H1 (cell line): ENCODE data around the gene NAB1. TPM values are rescaled to one million over a fixed set of nuclear protein-coding genes. Genes with fewer than 3 reads are reported as not detected.

ENCODE experiments used
- CTCF ChIA-PET: fragments of 300-600 bp; sonication (Branson Sonifier 250); formaldehyde crosslinking; loops from one replicate; lab custom pipeline; 2021; ENCODE audit not compliant: partially characterized antibody; lab: Charles Lee
- POLR2A ChIA-PET: fragments of 300-600 bp; sonication (Branson Sonifier 250); formaldehyde crosslinking; loops from one replicate; lab custom pipeline; 2021; ENCODE audit warnings: inconsistent platforms; ENCODE audit not compliant: partially characterized antibody; lab: Charles Lee
- DNase-seq, 2 experiments: peaks; one replicate each; pipeline versions ENCODE4 v3.0.0 to v3.0.0-alpha.2; 2010 to 2022; ENCODE audit warnings: low spot score in 2 of 2, low read depth in 1 of 2, mixed read lengths in 1 of 2
- FAIRE-seq: peaks from 2 replicates; lab custom pipeline; 2011; peaks lifted over from hg19 to GRCh38; lab: Jason Lieb, UNC
- H2AFZ ChIP-seq: 2 replicates; pipeline ENCODE4 v1.8.1; 2012; ENCODE audit warnings: low read length, inconsistent platforms
- H2AK5ac ChIP-seq: 2 replicates; pipeline ENCODE4 v1.6.1; 2013; ENCODE audit warnings: low read depth, low read length
- H2BK120ac ChIP-seq: replicated peaks from 2 replicates; pipeline ENCODE3; 2013; ENCODE audit warnings: low read depth, low read length, inconsistent platforms
- H2BK12ac ChIP-seq: 2 replicates; pipeline ENCODE4 v1.6.1; 2013; ENCODE audit warnings: low read depth, low read length
- H2BK15ac ChIP-seq: 2 replicates; pipeline ENCODE4 v1.6.1; 2013; ENCODE audit warnings: low read length
- H2BK20ac ChIP-seq: 2 replicates; pipeline ENCODE4 v1.6.1; 2013; ENCODE audit warnings: low read length
- H2BK5ac ChIP-seq: 2 replicates; pipeline ENCODE4 v1.6.1; 2013; ENCODE audit warnings: low read depth, low read length
- H3K14ac ChIP-seq: 2 replicates; pipeline ENCODE4 v1.6.1; 2013; ENCODE audit warnings: inconsistent platforms; ENCODE audit not compliant: insufficient read length
- H3K18ac ChIP-seq: 2 replicates; pipeline ENCODE4 v1.6.1; 2013; ENCODE audit warnings: low read length; ENCODE audit errors: extremely low read depth
- H3K23ac ChIP-seq: 2 replicates; pipeline ENCODE4 v1.6.1; 2013; ENCODE audit warnings: inconsistent platforms; ENCODE audit not compliant: insufficient read length
- H3K23me2 ChIP-seq: 2 replicates; pipeline ENCODE4 v1.6.1; 2013; ENCODE audit warnings: low read depth, low read length
- H3K27ac ChIP-seq: 2 replicates; pipeline ENCODE4 v1.6.1; 2011; ENCODE audit warnings: low read depth, low read length, inconsistent platforms
- H3K27me3 ChIP-seq, 4 experiments: replicated peaks in 1 of 4; 1 replicate in 1 of 4; 2 replicates in 3 of 4; pipeline versions ENCODE4 v1.6.1 to v1.8.1; 2011 to 2013; ENCODE audit warnings: low read length in 3 of 4, mild to moderate bottlenecking in 3 of 4, inconsistent platforms in 2 of 4, mixed read lengths in 2 of 4, moderate library complexity in 1 of 4; ENCODE audit not compliant: control insufficient read depth in 3 of 4, insufficient read depth in 3 of 4; ENCODE audit errors: extremely low read depth in 1 of 4
- H3K36me3 ChIP-seq, 4 experiments: 2 replicates each; pipeline versions ENCODE4 v1.6.1 to v1.8.1; 2011 to 2013; ENCODE audit warnings: mild to moderate bottlenecking in 4 of 4, low read length in 3 of 4, moderate library complexity in 2 of 4, control low read depth in 1 of 4, inconsistent platforms in 1 of 4; ENCODE audit not compliant: insufficient read depth in 4 of 4, control insufficient read depth in 2 of 4
- H3K4ac ChIP-seq: replicated peaks from 2 replicates; pipeline ENCODE3; 2013; ENCODE audit warnings: low read length, low read depth, mixed read lengths, inconsistent platforms; ENCODE audit not compliant: insufficient read length
- H3K4me1 ChIP-seq, 4 experiments: replicated peaks in 1 of 4; 1 replicate in 1 of 4; 2 replicates in 3 of 4; pipeline versions ENCODE4 v1.6.1 to v1.8.1; 2011 to 2013; ENCODE audit warnings: low read length in 3 of 4, inconsistent platforms in 2 of 4, mixed read lengths in 1 of 4; ENCODE audit not compliant: insufficient read depth in 4 of 4, control insufficient read depth in 3 of 4
- H3K4me2 ChIP-seq, 2 experiments: 2 replicates each; pipeline versions ENCODE4 v1.6.1 to v1.8.1; 2011 to 2013; ENCODE audit warnings: low read depth in 2 of 2, low read length in 2 of 2, control low read depth in 1 of 2, inconsistent platforms in 1 of 2, mild to moderate bottlenecking in 1 of 2; ENCODE audit not compliant: insufficient read depth in 1 of 2
- H3K4me3 ChIP-seq, 4 experiments: fragments of 200-600, 300-600 bp in 1 of 4; sonication (generic), shearing (Covaris generic), sonication (Bioruptor Twin) in 1 of 4; 2 replicates each; pipeline versions ENCODE4 v1.5.1 to v1.8.1; 2011 to 2016; ENCODE audit warnings: low read length in 4 of 4, low read depth in 3 of 4, control low read depth in 2 of 4, inconsistent platforms in 2 of 4, mild to moderate bottlenecking in 2 of 4, mixed read lengths in 1 of 4, moderate library complexity in 1 of 4; ENCODE audit not compliant: insufficient read depth in 2 of 4; ENCODE audit errors: extremely low read depth in 1 of 4
- H3K56ac ChIP-seq: replicated peaks from 2 replicates; pipeline ENCODE3; 2013; ENCODE audit warnings: low read depth, mild to moderate bottlenecking, mixed read lengths, low read length, inconsistent platforms; ENCODE audit not compliant: insufficient read length
- H3K79me1 ChIP-seq: 2 replicates; pipeline ENCODE4 v1.6.1; 2013; ENCODE audit warnings: low read depth, low read length, control low read depth
- H3K79me2 ChIP-seq, 2 experiments: 2 replicates each; pipeline versions ENCODE4 v1.6.1 to v1.8.1; 2012 to 2013; ENCODE audit warnings: low read length in 2 of 2, mild to moderate bottlenecking in 2 of 2, inconsistent platforms in 1 of 2; ENCODE audit not compliant: insufficient read depth in 2 of 2, control insufficient read depth in 1 of 2
- H3K9ac ChIP-seq, 4 experiments: replicated peaks in 1 of 4; 1 replicate in 1 of 4; 2 replicates in 3 of 4; pipeline versions ENCODE4 v1.6.1 to v1.8.1; 2011 to 2013; ENCODE audit warnings: low read depth in 3 of 4, low read length in 3 of 4, control low read depth in 2 of 4, mild to moderate bottlenecking in 2 of 4, moderate library complexity in 2 of 4, inconsistent platforms in 1 of 4; ENCODE audit errors: extremely low read depth in 1 of 4
- H3K9me3 ChIP-seq, 2 experiments: 2 replicates each; pipeline versions ENCODE4 v1.6.1 to v1.8.1; 2012 to 2013; ENCODE audit warnings: mild to moderate bottlenecking in 2 of 2, moderate library complexity in 2 of 2, control low read depth in 1 of 2, inconsistent platforms in 1 of 2, low read depth in 1 of 2, low read length in 1 of 2, mixed read lengths in 1 of 2; ENCODE audit not compliant: insufficient read depth in 2 of 2
- H4K20me1 ChIP-seq, 2 experiments: replicated peaks in 1 of 2; 2 replicates each; pipeline versions ENCODE3 to v1.8.1; 2011 to 2013; ENCODE audit warnings: inconsistent platforms in 2 of 2, low read length in 2 of 2, mild to moderate bottlenecking in 1 of 2; ENCODE audit not compliant: insufficient read depth in 2 of 2, control insufficient read depth in 1 of 2
- H4K5ac ChIP-seq: 2 replicates; pipeline ENCODE4 v1.6.1; 2013; ENCODE audit warnings: low read length, low read depth, mixed read lengths, inconsistent platforms; ENCODE audit not compliant: insufficient read length
- H4K8ac ChIP-seq: 2 replicates; pipeline ENCODE4 v1.8.0; 2013; ENCODE audit warnings: mild to moderate bottlenecking, moderate library complexity, low read length, inconsistent platforms; ENCODE audit not compliant: insufficient read depth; ENCODE audit errors: extremely low read depth
- H4K91ac ChIP-seq: replicated peaks from 2 replicates; pipeline ENCODE3; 2013; ENCODE audit warnings: low read length, mixed read lengths, inconsistent platforms; ENCODE audit not compliant: insufficient read length
- GABPA ChIP-seq: IDR thresholded peaks from 2 replicates; pipeline ENCODE4 v1.6.1; 2011; ENCODE audit warnings: mild to moderate bottlenecking, low read length, moderate library complexity, borderline replicate concordance; ENCODE audit not compliant: insufficient read depth
- RXRA ChIP-seq: IDR thresholded peaks from 2 replicates; pipeline ENCODE4 v1.6.1; 2011; ENCODE audit warnings: low read depth, mild to moderate bottlenecking, low read length, moderate library complexity; ENCODE audit not compliant: insufficient read depth
- SP2 ChIP-seq: IDR thresholded peaks from 2 replicates; pipeline ENCODE4 v1.6.1; 2012; ENCODE audit warnings: mild to moderate bottlenecking, low read length, inconsistent platforms
- TAF7 ChIP-seq: optimal IDR thresholded peaks from 2 replicates; pipeline ENCODE3; 2011; ENCODE audit warnings: low read depth, mild to moderate bottlenecking, inconsistent platforms, low read length, moderate library complexity, borderline replicate concordance
- USF2 ChIP-seq: IDR thresholded peaks from 2 replicates; pipeline ENCODE4 v1.6.1; 2011; ENCODE audit warnings: low read length, improper control_type of control experiment
- WGBS, 2 experiments: shearing (Covaris generic) in 1 of 2; methylation state at CpG; one replicate each; pipeline versions ENCODE4 v1.1.6 to v1.1.7; 2013 to 2015; ENCODE audit warnings: low lambda C conversion rate in 2 of 2, mixed read lengths in 2 of 2, inconsistent platforms in 1 of 2, low coverage in 1 of 2, missing lambda C conversion rate in 1 of 2; ENCODE audit not compliant: insufficient replicate concordance in 2 of 2, insufficient coverage in 1 of 2, insufficient read length in 1 of 2; ENCODE audit errors: extremely low coverage in 1 of 2, missing lambda C conversion rate in 1 of 2; 5-methylcytosine and 5-hydroxymethylcytosine counted together
- polyA plus RNA-seq, 7 experiments: library from polyadenylated mRNA; depleted of rRNA in 3 of 7; stranded (reverse) in 5 of 7; unstranded in 2 of 7; fragments of >200 nt in 5 of 7; fragments of 200-250 nt in 2 of 7; gene quantifications; 1 replicate in 5 of 7; 2 replicates in 1 of 7; 4 replicates in 1 of 7; pipeline versions ENCODE4 v1.2.1 to v1.2.3, GENCODE V29; 2011 to 2013; ENCODE audit warnings: missing spikeins in 2 of 7, mixed read lengths in 2 of 7
- total RNA-seq: library from RNA; stranded (reverse); fragmentation: NEBNext Ultra II Directional; extraction: Animal tissue kit (Norgen Biotek cat#: 25700); gene quantifications from 2 replicates; pipeline ENCODE4 v1.2.1, GENCODE V29; 2021

NAB1 gene
- total and polyA plus RNA-seq, 2 of the 8 experiments (the other 6 are each of a cell fraction or from before 2014, with no cell fraction given), result 8.5 to 28.6 TPM

GRCh38 chr2:190677255-190677654, 28.4 kb downstream of the NAB1 start:
- no peak overlapping the region for H3K27ac ChIP-seq
- no peak overlapping the region for H3K14ac ChIP-seq
- no peak overlapping the region for H3K4me3 ChIP-seq
- H2AFZ ChIP-seq, result no peak overlapping the region
- H3K56ac ChIP-seq, result no peak overlapping the region
- H2BK15ac ChIP-seq, result no peak overlapping the region
- H4K5ac ChIP-seq, result no peak overlapping the region
- H3K27me3 ChIP-seq, result no peaks in the 10 kb centered on the region
- DNase-seq, result no peak
- H4K8ac ChIP-seq, result no peak overlapping the region
- no peaks in the 10 kb centered on the region for H3K23me2 ChIP-seq
- H3K36me3 ChIP-seq, result no peaks in the 10 kb centered on the region; a peak in 1 of 8 replicates
- no peaks in the 10 kb centered on the region for H4K20me1 ChIP-seq
- no peak overlapping the region for H4K91ac ChIP-seq
- H3K4me1 ChIP-seq, result peaks cover 3 to 12% (median 8%) of the 10 kb centered on the region in 4 experiments; a peak in 5 of 7 replicates
- 82% methylated on average over 4 of the region's 4 CpGs; no CpG with 5 or more reads in 1 of the 2 experiments for WGBS, 2 experiments
- no peak overlapping the region for H2BK12ac ChIP-seq
- H2AK5ac ChIP-seq, result no peak overlapping the region; the same call in 1 of the 2 replicates
- no peak overlapping the region for H3K4ac ChIP-seq
- no peak overlapping the region for H3K23ac ChIP-seq
- no peak for FAIRE-seq
- H2BK20ac ChIP-seq, result no peak overlapping the region
- no peak overlapping the region for H3K4me2 ChIP-seq
- H3K18ac ChIP-seq, result no peak overlapping the region
- ChIA-PET POLR2A (no interaction called here), CTCF (interaction anchor here (1.0 kb wide), 1 partner anchor 17 kb away, joined by 3 read pairs; no protein-coding TSS in a partner anchor)
- no peak overlapping the region for H3K9ac ChIP-seq
- H2BK120ac ChIP-seq, result no peak overlapping the region
- no peaks in the 10 kb centered on the region for H3K9me3 ChIP-seq
- no peaks in the 10 kb centered on the region for H3K79me1 ChIP-seq
- H3K79me2 ChIP-seq, result no peaks in the 10 kb centered on the region
- H2BK5ac ChIP-seq, result no peak overlapping the region
- TF ChIP-seq USF2 (no peak), GABPA (no peak), TAF7 (no peak), RXRA (no peak), SP2 (no peak)
